K562 (cell line): ENCODE results near the gene SLAMF9. TPM values are rescaled to one million over a fixed set of nuclear protein-coding genes. Genes with fewer than 3 reads are reported as not detected.
A peak's percentile ranks its signal among the peaks of the same experiment; 100 is the strongest.

Experiments used
- CBX3 ChIP-seq, 2 experiments: IDR thresholded peaks; 1 replicate in 1 of 2; 2 replicates in 1 of 2; pipeline ENCODE4 v1.6.1; 2012; ENCODE audit warnings: inconsistent platforms in 2 of 2, low read length in 2 of 2, borderline replicate concordance in 1 of 2, control low read depth in 1 of 2
- GABPB2 ChIP-seq: fragments of 250-450 bp; sonication (Bioruptor Pico); conservative IDR thresholded peaks from 2 replicates; pipeline ENCODE4 v1.5.1; 2021; ENCODE audit warnings: mild to moderate bottlenecking
- HCFC1 ChIP-seq: IDR thresholded peaks from 2 replicates; pipeline ENCODE4 v1.6.1; 2012; ENCODE audit warnings: low read depth, low read length, improper control_type of control experiment
- L3MBTL2 ChIP-seq: fragments of 450-650 bp; IDR thresholded peaks from 2 replicates; pipeline ENCODE4 v1.6.1; 2016; ENCODE audit warnings: mild to moderate bottlenecking, moderate library complexity
- NRF1 ChIP-seq, 2 experiments: fragments of 450-650 bp; IDR thresholded peaks in 1 of 2; conservative IDR thresholded peaks in 1 of 2; 2 replicates each; pipeline ENCODE4 v1.6.1; 2014; ENCODE audit warnings: mild to moderate bottlenecking in 2 of 2
- PHF20 ChIP-seq: fragments of 450-650 bp; IDR thresholded peaks from 2 replicates; pipeline ENCODE4 v1.6.1; 2018; ENCODE audit not compliant: partially characterized antibody
- PHTF2 ChIP-seq: fragments of 250-450 bp; sonication (Bioruptor Pico); IDR thresholded peaks from 2 replicates; pipeline ENCODE4 v1.5.0; 2021; ENCODE audit warnings: mild to moderate bottlenecking
- SAFB2 ChIP-seq: fragments of 200-400 bp; formaldehyde crosslinking; IDR thresholded peaks from 2 replicates; pipeline ENCODE4 v1.6.1; 2018; ENCODE audit warnings: borderline replicate concordance, low read length, low read depth, moderate library complexity; ENCODE audit not compliant: severe bottlenecking
- SP2 ChIP-seq: IDR thresholded peaks from 2 replicates; pipeline ENCODE4 v1.6.1; 2011; ENCODE audit warnings: mild to moderate bottlenecking, low read depth, low read length, moderate library complexity; ENCODE audit not compliant: poor library complexity, severe bottlenecking; ENCODE audit errors: extremely low read depth
- ZNF511 ChIP-seq: sonication (generic); formaldehyde crosslinking; IDR thresholded peaks from 2 replicates; pipeline ENCODE4 v1.8.0; 2022; ENCODE audit warnings: mild to moderate bottlenecking, missing genetic modification reagents
- polyA plus RNA-seq, 8 experiments: library from polyadenylated mRNA; depleted of rRNA in 4 of 8; stranded (reverse) in 5 of 8; unstranded in 3 of 8; fragments of >200 nt; fragmentation: Nextera tagmentation in 2 of 8; fragmentation: Illumina TruSeq in 1 of 8; extraction: Ambion mirVana in 2 of 8; extraction: Trizol in 1 of 8; gene quantifications; 2 replicates each; pipeline versions ENCODE4 v1.2.1 to v1.2.3, GENCODE V29; 2011 to 2014; ENCODE audit warnings: inconsistent platforms in 1 of 8, missing spikeins in 1 of 8
- total RNA-seq, 7 experiments: library from RNA; depleted of rRNA in 6 of 7; stranded (reverse); fragments of >200 nt in 6 of 7; fragmentation: Illumina TruSeq in 2 of 7; extraction: Trizol in 2 of 7; gene quantifications; 2 replicates each; pipeline versions ENCODE4 v1.2.1 to v1.2.3, GENCODE V29; 2011 to 2021; ENCODE audit warnings: low replicate concordance in 1 of 7
- TF ChIP-seq, protein P1 (sequence below): fragments of 200-600 bp; sonication (generic); IDR thresholded peaks from one replicate; pipeline ENCODE4 v1.6.1; 2012; ENCODE audit warnings: mild to moderate bottlenecking, low read depth, low read length, inconsistent platforms
- TF ChIP-seq, protein P2 (sequence below): fragments of 450-650 bp; IDR thresholded peaks from 2 replicates; pipeline ENCODE4 v1.6.1; 2016

Gene SLAMF9
- total and polyA plus RNA-seq, 9 of the 15 experiments (the other 6 are each of a cell fraction or from before 2014, with no cell fraction given), result 0.13 to 0.21 TPM; not detected in 7

DNA sequence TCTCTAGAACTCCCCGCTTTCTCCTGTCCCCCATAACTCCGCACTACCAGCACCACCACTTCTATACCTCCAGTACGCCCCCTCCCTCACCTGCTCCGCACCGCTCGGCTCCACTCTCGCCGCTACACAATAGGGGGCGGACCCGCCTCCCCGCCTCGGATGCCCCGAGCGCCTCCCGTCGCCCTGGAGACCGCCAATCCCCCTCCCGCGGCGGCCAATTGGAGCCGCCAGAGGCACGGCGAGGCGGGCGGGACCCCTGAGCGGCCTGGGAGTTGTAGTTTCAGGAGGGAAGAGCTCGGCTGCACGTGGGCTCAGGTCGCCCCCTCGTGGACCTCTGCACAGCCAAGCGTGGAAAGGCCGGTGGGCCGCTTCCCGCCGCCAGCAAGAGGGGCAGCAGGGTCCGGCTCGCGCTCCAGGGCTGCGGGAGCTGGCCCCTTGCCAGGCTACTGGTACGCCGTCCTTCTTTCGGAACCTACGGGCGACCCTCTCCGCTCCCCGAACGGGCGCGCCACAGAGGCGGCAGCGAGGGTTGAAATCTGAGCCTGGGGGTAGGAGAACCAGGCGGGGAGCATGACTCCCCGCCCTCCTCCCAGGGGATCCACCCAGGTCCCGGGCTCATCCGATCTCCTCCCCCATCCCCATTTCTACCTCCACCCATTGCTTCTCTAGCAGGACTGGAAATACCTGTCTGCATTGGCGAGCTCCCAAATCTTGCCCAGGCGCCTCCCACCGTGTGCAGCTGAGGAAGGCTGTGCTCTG is 8.4 kb downstream of the SLAMF9 start, which contains the start of gene IGSF9 (continued):
- TF ChIP-seq, protein P1, sequence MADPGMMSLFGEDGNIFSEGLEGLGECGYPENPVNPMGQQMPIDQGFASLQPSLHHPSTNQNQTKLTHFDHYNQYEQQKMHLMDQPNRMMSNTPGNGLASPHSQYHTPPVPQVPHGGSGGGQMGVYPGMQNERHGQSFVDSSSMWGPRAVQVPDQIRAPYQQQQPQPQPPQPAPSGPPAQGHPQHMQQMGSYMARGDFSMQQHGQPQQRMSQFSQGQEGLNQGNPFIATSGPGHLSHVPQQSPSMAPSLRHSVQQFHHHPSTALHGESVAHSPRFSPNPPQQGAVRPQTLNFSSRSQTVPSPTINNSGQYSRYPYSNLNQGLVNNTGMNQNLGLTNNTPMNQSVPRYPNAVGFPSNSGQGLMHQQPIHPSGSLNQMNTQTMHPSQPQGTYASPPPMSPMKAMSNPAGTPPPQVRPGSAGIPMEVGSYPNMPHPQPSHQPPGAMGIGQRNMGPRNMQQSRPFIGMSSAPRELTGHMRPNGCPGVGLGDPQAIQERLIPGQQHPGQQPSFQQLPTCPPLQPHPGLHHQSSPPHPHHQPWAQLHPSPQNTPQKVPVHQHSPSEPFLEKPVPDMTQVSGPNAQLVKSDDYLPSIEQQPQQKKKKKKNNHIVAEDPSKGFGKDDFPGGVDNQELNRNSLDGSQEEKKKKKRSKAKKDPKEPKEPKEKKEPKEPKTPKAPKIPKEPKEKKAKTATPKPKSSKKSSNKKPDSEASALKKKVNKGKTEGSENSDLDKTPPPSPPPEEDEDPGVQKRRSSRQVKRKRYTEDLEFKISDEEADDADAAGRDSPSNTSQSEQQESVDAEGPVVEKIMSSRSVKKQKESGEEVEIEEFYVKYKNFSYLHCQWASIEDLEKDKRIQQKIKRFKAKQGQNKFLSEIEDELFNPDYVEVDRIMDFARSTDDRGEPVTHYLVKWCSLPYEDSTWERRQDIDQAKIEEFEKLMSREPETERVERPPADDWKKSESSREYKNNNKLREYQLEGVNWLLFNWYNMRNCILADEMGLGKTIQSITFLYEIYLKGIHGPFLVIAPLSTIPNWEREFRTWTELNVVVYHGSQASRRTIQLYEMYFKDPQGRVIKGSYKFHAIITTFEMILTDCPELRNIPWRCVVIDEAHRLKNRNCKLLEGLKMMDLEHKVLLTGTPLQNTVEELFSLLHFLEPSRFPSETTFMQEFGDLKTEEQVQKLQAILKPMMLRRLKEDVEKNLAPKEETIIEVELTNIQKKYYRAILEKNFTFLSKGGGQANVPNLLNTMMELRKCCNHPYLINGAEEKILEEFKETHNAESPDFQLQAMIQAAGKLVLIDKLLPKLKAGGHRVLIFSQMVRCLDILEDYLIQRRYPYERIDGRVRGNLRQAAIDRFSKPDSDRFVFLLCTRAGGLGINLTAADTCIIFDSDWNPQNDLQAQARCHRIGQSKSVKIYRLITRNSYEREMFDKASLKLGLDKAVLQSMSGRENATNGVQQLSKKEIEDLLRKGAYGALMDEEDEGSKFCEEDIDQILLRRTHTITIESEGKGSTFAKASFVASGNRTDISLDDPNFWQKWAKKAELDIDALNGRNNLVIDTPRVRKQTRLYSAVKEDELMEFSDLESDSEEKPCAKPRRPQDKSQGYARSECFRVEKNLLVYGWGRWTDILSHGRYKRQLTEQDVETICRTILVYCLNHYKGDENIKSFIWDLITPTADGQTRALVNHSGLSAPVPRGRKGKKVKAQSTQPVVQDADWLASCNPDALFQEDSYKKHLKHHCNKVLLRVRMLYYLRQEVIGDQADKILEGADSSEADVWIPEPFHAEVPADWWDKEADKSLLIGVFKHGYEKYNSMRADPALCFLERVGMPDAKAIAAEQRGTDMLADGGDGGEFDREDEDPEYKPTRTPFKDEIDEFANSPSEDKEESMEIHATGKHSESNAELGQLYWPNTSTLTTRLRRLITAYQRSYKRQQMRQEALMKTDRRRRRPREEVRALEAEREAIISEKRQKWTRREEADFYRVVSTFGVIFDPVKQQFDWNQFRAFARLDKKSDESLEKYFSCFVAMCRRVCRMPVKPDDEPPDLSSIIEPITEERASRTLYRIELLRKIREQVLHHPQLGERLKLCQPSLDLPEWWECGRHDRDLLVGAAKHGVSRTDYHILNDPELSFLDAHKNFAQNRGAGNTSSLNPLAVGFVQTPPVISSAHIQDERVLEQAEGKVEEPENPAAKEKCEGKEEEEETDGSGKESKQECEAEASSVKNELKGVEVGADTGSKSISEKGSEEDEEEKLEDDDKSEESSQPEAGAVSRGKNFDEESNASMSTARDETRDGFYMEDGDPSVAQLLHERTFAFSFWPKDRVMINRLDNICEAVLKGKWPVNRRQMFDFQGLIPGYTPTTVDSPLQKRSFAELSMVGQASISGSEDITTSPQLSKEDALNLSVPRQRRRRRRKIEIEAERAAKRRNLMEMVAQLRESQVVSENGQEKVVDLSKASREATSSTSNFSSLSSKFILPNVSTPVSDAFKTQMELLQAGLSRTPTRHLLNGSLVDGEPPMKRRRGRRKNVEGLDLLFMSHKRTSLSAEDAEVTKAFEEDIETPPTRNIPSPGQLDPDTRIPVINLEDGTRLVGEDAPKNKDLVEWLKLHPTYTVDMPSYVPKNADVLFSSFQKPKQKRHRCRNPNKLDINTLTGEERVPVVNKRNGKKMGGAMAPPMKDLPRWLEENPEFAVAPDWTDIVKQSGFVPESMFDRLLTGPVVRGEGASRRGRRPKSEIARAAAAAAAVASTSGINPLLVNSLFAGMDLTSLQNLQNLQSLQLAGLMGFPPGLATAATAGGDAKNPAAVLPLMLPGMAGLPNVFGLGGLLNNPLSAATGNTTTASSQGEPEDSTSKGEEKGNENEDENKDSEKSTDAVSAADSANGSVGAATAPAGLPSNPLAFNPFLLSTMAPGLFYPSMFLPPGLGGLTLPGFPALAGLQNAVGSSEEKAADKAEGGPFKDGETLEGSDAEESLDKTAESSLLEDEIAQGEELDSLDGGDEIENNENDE, result no peak
- peak; percentile 76; the same call in 1 of the 2 replicates for TF ChIP-seq ZNF511 (CRISPR knock-in tag)
- TF ChIP-seq NRF1 (conservative IDR thresholded peaks at IDR 0.05 in 1 of 2, IDR thresholded peaks at IDR 0.05 in 1 of 2), result 0 out of 4 replicates have a peak, but pooled peaks of 1 of the 2 experiments have one; percentile 27
- no peak for TF ChIP-seq PHTF2 (CRISPR knock-in tag)
- TF ChIP-seq SAFB2, result no peak
- TF ChIP-seq CBX3 (IDR thresholded peaks at IDR 0.05; ENCODE audit: borderline replicate concordance in 1 of 2, low read length in 2 of 2), result peak in 1 of 2 experiments; percentile 23; a peak in 1 of 3 replicates
- TF ChIP-seq GABPB2 (CRISPR knock-in tag), result no peak
- peak; percentile 95 for TF ChIP-seq HCFC1
- TF ChIP-seq SP2, result peak; percentile 46
- TF ChIP-seq, protein P2, sequence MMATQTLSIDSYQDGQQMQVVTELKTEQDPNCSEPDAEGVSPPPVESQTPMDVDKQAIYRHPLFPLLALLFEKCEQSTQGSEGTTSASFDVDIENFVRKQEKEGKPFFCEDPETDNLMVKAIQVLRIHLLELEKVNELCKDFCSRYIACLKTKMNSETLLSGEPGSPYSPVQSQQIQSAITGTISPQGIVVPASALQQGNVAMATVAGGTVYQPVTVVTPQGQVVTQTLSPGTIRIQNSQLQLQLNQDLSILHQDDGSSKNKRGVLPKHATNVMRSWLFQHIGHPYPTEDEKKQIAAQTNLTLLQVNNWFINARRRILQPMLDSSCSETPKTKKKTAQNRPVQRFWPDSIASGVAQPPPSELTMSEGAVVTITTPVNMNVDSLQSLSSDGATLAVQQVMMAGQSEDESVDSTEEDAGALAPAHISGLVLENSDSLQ, result peak; percentile 90
- TF ChIP-seq PHF20, result no peak
- peak; percentile 94 for TF ChIP-seq L3MBTL2
